IMR-90 (cell line): ENCODE measurements around the gene LCE6A.

Experiments used
- CEBPB ChIP-seq: IDR thresholded peaks from 2 replicates; pipeline ENCODE4 v1.6.1; 2012; ENCODE audit warnings: low read depth, low read length, improper control_type of control experiment
- CHD1 ChIP-seq: IDR thresholded peaks from 2 replicates; pipeline ENCODE4 v1.6.1; 2012; ENCODE audit warnings: low read depth, low read length, improper control_type of control experiment
- FOS ChIP-seq: fragments of 150-350 bp; IDR thresholded peaks from 2 replicates; pipeline ENCODE4 v1.6.1; 2016; ENCODE audit warnings: low read depth, low read length
- NFE2L2 ChIP-seq: fragments of 150-350 bp; IDR thresholded peaks from 2 replicates; pipeline ENCODE4 v1.6.1; 2016; ENCODE audit warnings: low read depth, mild to moderate bottlenecking, low read length
- POLR2A ChIP-seq: IDR thresholded peaks from 2 replicates; pipeline ENCODE4 v1.6.1; 2012; ENCODE audit warnings: mild to moderate bottlenecking, low read depth, low read length
- RAD21 ChIP-seq: IDR thresholded peaks from 2 replicates; pipeline ENCODE4 v1.6.1; 2012; ENCODE audit warnings: low read length, improper control_type of control experiment
- RCOR1 ChIP-seq: IDR thresholded peaks from 2 replicates; pipeline ENCODE4 v1.6.1; 2012; ENCODE audit warnings: mild to moderate bottlenecking, low read length, improper control_type of control experiment; ENCODE audit not compliant: insufficient replicate concordance
- RFX5 ChIP-seq: IDR thresholded peaks from 2 replicates; pipeline ENCODE4 v1.8.0; 2012; ENCODE audit warnings: low read depth, mild to moderate bottlenecking, low read length, moderate library complexity
- SMC3 ChIP-seq: fragments of 150-350 bp; IDR thresholded peaks from 2 replicates; pipeline ENCODE4 v1.6.1; 2016; ENCODE audit warnings: low read depth, mild to moderate bottlenecking, antibody characterized with exemption, low read length, moderate library complexity
- TF ChIP-seq, protein P1 (sequence below): conservative IDR thresholded peaks from 2 replicates; pipeline ENCODE4 v1.5.1; 2012; ENCODE audit warnings: mild to moderate bottlenecking, low read depth, low read length, improper control_type of control experiment
- TF ChIP-seq, protein P2 (sequence below): fragments of 150-350 bp; IDR thresholded peaks from 2 replicates; pipeline ENCODE4 v1.6.1; 2016; ENCODE audit warnings: low read depth, mild to moderate bottlenecking, low read length, moderate library complexity, borderline replicate concordance

DNA sequence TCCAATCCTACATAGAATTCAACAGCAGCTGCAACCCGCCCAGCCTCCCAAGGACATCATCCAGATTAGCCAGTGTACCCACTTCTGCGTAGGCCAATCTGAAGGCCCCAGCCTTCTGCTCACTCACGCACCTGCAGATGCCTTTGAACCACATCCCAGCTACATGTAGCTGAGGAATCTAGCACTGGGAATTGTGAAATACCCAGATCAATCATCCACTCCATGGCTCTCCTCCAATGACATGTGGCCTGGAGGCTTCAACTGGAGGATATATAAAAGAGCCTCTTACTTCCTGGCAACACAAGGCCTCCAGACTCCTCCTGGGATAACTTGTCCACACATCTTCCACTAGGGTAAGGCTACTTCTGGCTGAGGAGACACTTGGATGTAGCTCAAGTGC is at the start of gene LCE6A:
- TF ChIP-seq POLR2A (no peak), SMC3 (no peak), RAD21 (no peak), CHD1 (no peak), NFE2L2 (no peak), RCOR1 (no peak), FOS (no peak), CEBPB (no peak), RFX5 (no peak)
- TF ChIP-seq, protein P1, sequence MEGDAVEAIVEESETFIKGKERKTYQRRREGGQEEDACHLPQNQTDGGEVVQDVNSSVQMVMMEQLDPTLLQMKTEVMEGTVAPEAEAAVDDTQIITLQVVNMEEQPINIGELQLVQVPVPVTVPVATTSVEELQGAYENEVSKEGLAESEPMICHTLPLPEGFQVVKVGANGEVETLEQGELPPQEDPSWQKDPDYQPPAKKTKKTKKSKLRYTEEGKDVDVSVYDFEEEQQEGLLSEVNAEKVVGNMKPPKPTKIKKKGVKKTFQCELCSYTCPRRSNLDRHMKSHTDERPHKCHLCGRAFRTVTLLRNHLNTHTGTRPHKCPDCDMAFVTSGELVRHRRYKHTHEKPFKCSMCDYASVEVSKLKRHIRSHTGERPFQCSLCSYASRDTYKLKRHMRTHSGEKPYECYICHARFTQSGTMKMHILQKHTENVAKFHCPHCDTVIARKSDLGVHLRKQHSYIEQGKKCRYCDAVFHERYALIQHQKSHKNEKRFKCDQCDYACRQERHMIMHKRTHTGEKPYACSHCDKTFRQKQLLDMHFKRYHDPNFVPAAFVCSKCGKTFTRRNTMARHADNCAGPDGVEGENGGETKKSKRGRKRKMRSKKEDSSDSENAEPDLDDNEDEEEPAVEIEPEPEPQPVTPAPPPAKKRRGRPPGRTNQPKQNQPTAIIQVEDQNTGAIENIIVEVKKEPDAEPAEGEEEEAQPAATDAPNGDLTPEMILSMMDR: no peak
- TF ChIP-seq, protein P2, sequence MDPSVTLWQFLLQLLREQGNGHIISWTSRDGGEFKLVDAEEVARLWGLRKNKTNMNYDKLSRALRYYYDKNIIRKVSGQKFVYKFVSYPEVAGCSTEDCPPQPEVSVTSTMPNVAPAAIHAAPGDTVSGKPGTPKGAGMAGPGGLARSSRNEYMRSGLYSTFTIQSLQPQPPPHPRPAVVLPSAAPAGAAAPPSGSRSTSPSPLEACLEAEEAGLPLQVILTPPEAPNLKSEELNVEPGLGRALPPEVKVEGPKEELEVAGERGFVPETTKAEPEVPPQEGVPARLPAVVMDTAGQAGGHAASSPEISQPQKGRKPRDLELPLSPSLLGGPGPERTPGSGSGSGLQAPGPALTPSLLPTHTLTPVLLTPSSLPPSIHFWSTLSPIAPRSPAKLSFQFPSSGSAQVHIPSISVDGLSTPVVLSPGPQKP: no peak
